HG03139 (cell line): Measurements from ENCODE around the gene SLC9A9.

Experiments used
- ATAC-seq: cut with Tn5 transposase; IDR thresholded peaks from one replicate; pipeline ENCODE4 v1.9.1; 2021; ENCODE audit not compliant: unreplicated experiment

SLC9A9 gene

DNA sequence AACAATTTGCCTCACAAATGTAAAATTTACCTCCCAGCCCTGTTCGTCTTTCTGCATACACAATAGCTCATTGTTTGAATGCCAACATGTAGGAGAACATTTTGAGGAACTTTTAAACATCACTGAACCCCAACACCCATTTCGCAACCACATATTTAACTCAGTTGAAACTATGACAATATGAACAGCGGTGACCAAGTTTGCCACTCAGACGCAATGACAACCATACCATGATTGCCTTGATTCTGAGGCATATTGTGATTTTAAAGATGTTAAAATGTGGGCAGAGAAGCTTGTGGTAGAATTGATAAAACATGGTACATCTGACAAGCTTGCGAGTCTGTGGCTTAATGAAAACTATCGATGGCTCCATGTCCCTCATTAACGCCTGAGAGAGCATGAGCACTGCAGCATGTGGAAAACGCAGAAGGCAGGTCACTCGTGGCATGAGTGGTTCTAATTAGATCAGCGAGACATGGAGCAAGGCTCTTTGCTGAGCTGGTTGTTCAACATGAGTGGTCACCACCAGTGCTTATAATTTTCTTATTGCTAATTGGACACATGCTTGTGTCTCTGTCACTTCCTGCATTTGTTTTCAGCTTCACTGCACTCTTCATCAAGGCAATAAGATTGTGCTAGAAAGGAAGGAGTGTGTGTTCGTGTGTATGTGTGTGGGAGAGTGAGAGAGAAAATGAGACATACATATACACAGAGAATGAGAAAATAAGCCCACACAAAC, 611.9 kb downstream of the SLC9A9 start:
- no peak for ATAC-seq

- no peak for ATAC-seq
Measured at GRCh38 chr3:143235614-143236204, 612.6 kb downstream of the SLC9A9 start.

DNA sequence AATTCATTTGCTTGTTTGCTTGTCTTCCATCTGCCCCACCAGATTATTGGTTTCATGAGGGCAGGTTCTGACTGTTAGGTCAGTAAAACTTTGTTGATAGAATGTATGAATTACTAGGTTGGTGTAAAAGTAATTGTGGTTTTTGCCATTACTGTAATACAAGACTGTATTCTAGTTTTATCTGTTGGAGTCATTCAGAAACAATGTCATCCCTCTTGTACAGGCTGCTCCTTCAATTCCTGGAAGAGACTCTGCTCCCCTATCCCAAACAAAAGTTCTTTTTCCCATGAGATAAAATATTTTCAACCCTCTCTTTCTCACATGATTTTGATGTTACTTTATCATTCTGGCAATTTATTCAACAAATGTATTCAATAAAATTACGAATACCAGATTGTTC, 613.7 kb downstream of the SLC9A9 start:
- no peak for ATAC-seq

- no peak for ATAC-seq
Measured at GRCh38 chr3:143232981-143233380, 615.3 kb downstream of the SLC9A9 start.

DNA sequence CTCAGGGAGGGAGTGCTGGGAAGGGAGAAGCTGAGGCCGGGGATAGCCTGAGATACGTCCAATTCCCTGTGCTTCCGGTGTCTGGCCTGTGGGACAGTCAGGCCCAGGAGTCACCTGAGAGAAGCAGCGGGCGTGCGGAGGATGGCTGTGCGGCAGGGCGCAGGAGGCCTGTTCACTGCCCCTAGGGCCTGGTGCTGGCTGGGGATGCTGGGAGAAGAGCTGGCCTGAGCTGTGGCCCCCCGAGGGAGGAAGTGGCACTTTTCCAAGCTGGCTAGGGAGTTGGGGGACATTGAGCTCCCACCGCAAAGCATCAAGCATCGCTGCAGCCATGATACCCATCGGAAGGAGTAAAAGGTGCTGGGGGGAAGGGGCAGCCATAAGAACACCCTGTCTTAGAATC, 619.9 kb downstream of the SLC9A9 start:
- no peak for ATAC-seq

GRCh38 chr3:143226678-143227291, 621.5 kb downstream of the SLC9A9 start:
- ATAC-seq = no peak

GRCh38 chr3:143224716-143225115, 623.6 kb downstream of the SLC9A9 start:
- ATAC-seq = no peak

DNA sequence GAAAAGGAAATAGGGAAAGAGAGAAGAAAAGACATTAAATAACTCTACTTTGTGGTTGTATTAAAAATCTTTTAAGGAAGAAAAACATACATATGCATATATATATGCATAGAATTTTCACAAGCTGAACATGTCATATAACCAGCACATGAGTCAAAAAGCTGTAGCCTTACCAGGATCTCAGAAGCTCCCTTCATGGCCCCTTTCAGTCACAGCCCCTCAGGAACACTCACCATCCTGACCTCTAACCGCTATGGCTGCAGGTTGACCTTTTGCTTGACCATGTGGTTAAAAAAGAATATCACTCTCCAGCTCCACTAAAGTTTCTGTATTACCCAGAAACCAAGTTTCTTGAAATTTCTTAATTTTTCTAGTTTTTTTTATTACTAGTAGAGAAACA, 625.3 kb downstream of the SLC9A9 start:
- no peak for ATAC-seq

- ATAC-seq = no peak
Measured at GRCh38 chr3:143222505-143222904, 625.8 kb downstream of the SLC9A9 start.

GRCh38 chr3:143221446-143221845, 626.8 kb downstream of the SLC9A9 start:
- ATAC-seq = no peak

DNA sequence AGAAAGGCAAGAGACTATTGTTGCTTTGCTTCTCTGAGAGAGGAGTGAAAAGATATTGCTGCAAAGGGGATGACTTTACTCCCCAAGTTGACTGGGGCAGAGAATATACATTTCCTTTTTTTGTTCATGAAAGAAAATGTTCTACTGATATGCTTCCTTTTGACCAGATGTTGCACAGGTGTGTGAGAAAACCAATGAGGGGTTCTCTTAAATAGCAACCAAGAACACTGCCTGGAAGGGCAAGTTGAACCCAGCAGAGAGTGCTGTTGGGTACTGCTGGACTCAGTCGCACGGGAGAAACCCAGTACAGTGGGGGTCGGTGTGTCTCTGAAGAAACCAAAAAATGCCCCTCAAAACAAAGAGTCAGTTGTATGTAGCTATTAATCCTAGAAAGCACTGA, 627.5 kb downstream of the SLC9A9 start:
- ATAC-seq = no peak

- no peak for ATAC-seq
Measured at GRCh38 chr3:143218166-143218835, 630.0 kb downstream of the SLC9A9 start.

DNA sequence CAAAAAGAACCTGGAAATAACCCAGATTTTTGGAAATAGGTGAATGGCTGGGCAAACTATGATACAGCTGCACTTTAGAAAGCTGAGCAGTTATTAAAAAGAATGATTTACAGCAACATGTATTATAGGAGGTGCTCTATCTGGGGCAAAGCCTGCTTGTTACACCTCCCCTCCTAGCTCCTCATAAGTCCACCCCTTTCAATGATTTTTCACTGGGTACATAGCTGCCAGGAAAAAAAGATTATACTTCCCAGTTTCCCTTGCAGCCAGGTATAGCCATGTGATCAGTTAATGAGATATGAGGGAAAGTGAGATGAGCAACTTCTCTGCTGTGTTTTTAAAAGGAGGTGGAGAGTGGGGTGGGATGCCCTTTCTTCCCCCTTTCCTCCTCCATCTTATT, 631.0 kb downstream of the SLC9A9 start:
- ATAC-seq = no peak

DNA sequence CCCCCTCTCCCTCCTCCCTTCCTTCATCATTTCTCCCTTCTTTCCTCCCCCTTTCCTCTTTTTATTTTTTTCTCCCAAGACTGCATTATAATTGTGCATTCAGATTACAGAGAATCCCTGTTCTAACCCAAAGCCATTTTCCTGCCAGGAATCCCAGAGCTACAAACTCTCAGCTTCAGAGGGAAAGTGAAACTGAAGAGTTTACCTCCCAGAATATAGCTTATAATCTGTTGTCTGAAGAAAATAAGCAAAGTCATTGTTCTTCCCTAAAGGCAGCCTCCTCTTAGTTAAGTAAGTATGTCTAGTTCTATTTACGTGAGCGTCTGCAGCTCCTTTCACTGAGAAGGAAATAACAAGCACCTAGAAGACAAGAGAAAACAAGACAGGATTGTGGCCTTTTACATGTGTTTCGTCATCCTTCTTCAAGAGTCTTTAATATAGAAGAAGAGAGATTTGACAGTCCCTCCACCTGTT, 631.5 kb downstream of the SLC9A9 start:
- no peak for ATAC-seq
